Endothelial cell of umbilical vein (primary cell): ENCODE results near the gene MYO5B. TPM values are rescaled to one million over a fixed set of nuclear protein-coding genes. Genes with fewer than 3 reads are reported as not detected.

Experiments used
- BruUV-seq: library from RNA; stranded (reverse); fragments of 400-500 nt; replicated peaks from 2 replicates; lab custom pipeline; 2021; lab: Mats Ljungman, UMichigan
- CTCF ChIA-PET: fragments of 300-600, 350-600 bp; sonication (Branson Sonifier 250); formaldehyde crosslinking; loops from one replicate; lab custom pipeline; 2021; ENCODE audit warnings: antibody characterized with exemption, inconsistent platforms; lab: Charles Lee
- POLR2A ChIA-PET: fragments of 300-600, 350-600 bp; sonication (Branson Sonifier 250); formaldehyde crosslinking; loops from one replicate; lab custom pipeline; 2021; ENCODE audit warnings: antibody characterized with exemption, inconsistent platforms; lab: Charles Lee
- DNase-seq: peaks from one replicate; pipeline ENCODE4 v3.0.0-alpha.2; 2011; ENCODE audit warnings: low read depth, low spot score
- FAIRE-seq: peaks from 2 replicates; lab custom pipeline; 2011; peaks lifted over from hg19 to GRCh38; lab: Jason Lieb, UNC
- H2AFZ ChIP-seq: 2 replicates; pipeline ENCODE4 v1.6.0; 2012; ENCODE audit warnings: low read depth, low read length, control low read depth, inconsistent platforms
- H3K27ac ChIP-seq: 2 replicates; pipeline ENCODE4 v1.5.1; 2011; ENCODE audit warnings: low read depth, mild to moderate bottlenecking, control low read depth, low read length, moderate library complexity; ENCODE audit not compliant: insufficient read depth
- H3K27me3 ChIP-seq, 2 experiments: 2 replicates each; pipeline versions ENCODE4 v1.6.0 to v1.6.1; 2011; ENCODE audit warnings: low read length in 2 of 2, mixed read lengths in 1 of 2; ENCODE audit not compliant: control insufficient read depth in 2 of 2, insufficient read depth in 2 of 2
- H3K36me3 ChIP-seq, 2 experiments: 2 replicates in 1 of 2; 3 replicates in 1 of 2; pipeline ENCODE4 v1.5.1; 2011; ENCODE audit warnings: low read length in 2 of 2, mild to moderate bottlenecking in 1 of 2, moderate library complexity in 1 of 2; ENCODE audit not compliant: control insufficient read depth in 2 of 2, insufficient read depth in 2 of 2; ENCODE audit errors: extremely low read depth in 1 of 2
- H3K4me1 ChIP-seq: 3 replicates; pipeline ENCODE4 v1.5.1; 2011; ENCODE audit warnings: mild to moderate bottlenecking, low read length; ENCODE audit not compliant: control insufficient read depth, insufficient read depth; ENCODE audit errors: extremely low read depth
- H3K4me2 ChIP-seq: 2 replicates; pipeline ENCODE4 v1.6.1; 2011; ENCODE audit warnings: low read length, control low read depth, mixed read lengths; ENCODE audit not compliant: insufficient read depth
- H3K4me3 ChIP-seq, 3 experiments: fragments of 200-600 bp in 1 of 3; sonication (generic), shearing (Covaris generic) in 1 of 3; replicated peaks in 1 of 3; 2 replicates each; pipeline ENCODE4 v1.5.1; 2011 to 2016; ENCODE audit warnings: control low read depth in 3 of 3, low read length in 3 of 3, mild to moderate bottlenecking in 2 of 3, inconsistent platforms in 1 of 3, low read depth in 1 of 3, moderate library complexity in 1 of 3; ENCODE audit not compliant: insufficient read depth in 1 of 3
- H3K79me2 ChIP-seq: 2 replicates; pipeline ENCODE4 v1.6.0; 2012; ENCODE audit warnings: low read length, inconsistent platforms; ENCODE audit not compliant: control insufficient read depth, insufficient read depth
- H3K9ac ChIP-seq: replicated peaks from 2 replicates; pipeline ENCODE3; 2011; ENCODE audit warnings: low read length, control low read depth; ENCODE audit not compliant: insufficient read depth; ENCODE audit errors: extremely low read depth
- H3K9me1 ChIP-seq: replicated peaks from 3 replicates; pipeline ENCODE4 v1.6.0; 2011; ENCODE audit warnings: mild to moderate bottlenecking, low read length; ENCODE audit not compliant: control insufficient read depth, insufficient read depth; ENCODE audit errors: extremely low read depth
- H3K9me3 ChIP-seq: replicated peaks from 2 replicates; pipeline ENCODE4 v1.5.1; 2012; ENCODE audit warnings: low read length, inconsistent platforms; ENCODE audit not compliant: control insufficient read depth, insufficient read depth
- H4K20me1 ChIP-seq: replicated peaks from 2 replicates; pipeline ENCODE3; 2011; ENCODE audit warnings: mild to moderate bottlenecking, low read length; ENCODE audit not compliant: control insufficient read depth, insufficient read depth; ENCODE audit errors: extremely low read depth
- EZH2 ChIP-seq: IDR thresholded peaks from 2 replicates; pipeline ENCODE4 v1.6.1; 2012; ENCODE audit warnings: borderline replicate concordance, low read depth, mild to moderate bottlenecking, moderate library complexity, low read length, inconsistent platforms; ENCODE audit not compliant: severe bottlenecking
- FOS ChIP-seq: IDR thresholded peaks from 2 replicates; pipeline ENCODE4 v1.6.1; 2011; ENCODE audit warnings: mild to moderate bottlenecking, low read length, moderate library complexity, borderline replicate concordance; ENCODE audit not compliant: insufficient read depth
- GATA2 ChIP-seq: IDR thresholded peaks from 2 replicates; pipeline ENCODE4 v1.7.0; 2011; ENCODE audit warnings: low read depth, mild to moderate bottlenecking, moderate library complexity, mixed read lengths, low read length; ENCODE audit not compliant: insufficient read length, insufficient read depth
- JUN ChIP-seq: IDR thresholded peaks from 2 replicates; pipeline ENCODE4 v1.6.1; 2011; ENCODE audit warnings: borderline replicate concordance, low read depth; ENCODE audit not compliant: insufficient read length, insufficient read depth
- MYC ChIP-seq: IDR thresholded peaks from one replicate; pipeline ENCODE4 v1.6.1; 2011; ENCODE audit warnings: mild to moderate bottlenecking, low read depth, low read length
- POLR2A ChIP-seq: IDR thresholded peaks from 2 replicates; pipeline ENCODE4 v1.6.1; 2012; ENCODE audit warnings: low read depth, mild to moderate bottlenecking, control low read depth, low read length
- POLR2AphosphoS5 ChIP-seq: IDR thresholded peaks from 2 replicates; pipeline ENCODE4 v1.6.1; 2012; ENCODE audit warnings: low read depth, mild to moderate bottlenecking, control low read depth, low read length, moderate library complexity; ENCODE audit not compliant: insufficient read depth
- dilution Hi-C: fragments of 300-500 bp; cut with MboI; formaldehyde crosslinking; loops from one replicate; pipeline ENCODE4 v1.15.0; 2019; ENCODE audit warnings: low sequenced_read_pairs; ENCODE audit not compliant: extremely low pct_ligation_motif_present
- intact Hi-C: fragments of 100-400 bp; cut with micrococcal nuclease; formaldehyde crosslinking; loops from one replicate; pipeline ENCODE4 v1.10.0; 2022
- polyA plus RNA-seq, 4 experiments: library from polyadenylated mRNA; depleted of rRNA in 3 of 4; stranded (reverse) in 3 of 4; unstranded in 1 of 4; fragments of >200 nt; gene quantifications; 2 replicates each; pipeline versions ENCODE4 v1.2.1 to v1.2.3, GENCODE V29; 2011 to 2012; ENCODE audit warnings: missing spikeins in 1 of 4
- total RNA-seq: library from RNA; stranded (reverse); gene quantifications from 2 replicates; pipeline ENCODE4 v1.2.3, GENCODE V29; 2021
- TF ChIP-seq, protein P1 (sequence below): IDR thresholded peaks from 2 replicates; pipeline ENCODE4 v1.6.1; 2011; ENCODE audit not compliant: insufficient read depth, insufficient read length
- TF ChIP-seq, protein P2 (sequence below), 2 donors: IDR thresholded peaks; 1 replicate in 1 of 2; 2 replicates in 1 of 2; pipeline ENCODE4 v1.5.1; 2011; ENCODE audit warnings: low read length in 2 of 2, mild to moderate bottlenecking in 2 of 2, moderate library complexity in 2 of 2, control low read depth in 1 of 2, inconsistent platforms in 1 of 2, low read depth in 1 of 2; ENCODE audit not compliant: insufficient read depth in 1 of 2; ENCODE audit errors: extremely low read depth in 1 of 2

The MYO5B gene
- total and polyA plus RNA-seq, 2 donors (not counting 3 experiments of a cell fraction or from before 2014, with no cell fraction given): 0.54 to 1.1 TPM

DNA sequence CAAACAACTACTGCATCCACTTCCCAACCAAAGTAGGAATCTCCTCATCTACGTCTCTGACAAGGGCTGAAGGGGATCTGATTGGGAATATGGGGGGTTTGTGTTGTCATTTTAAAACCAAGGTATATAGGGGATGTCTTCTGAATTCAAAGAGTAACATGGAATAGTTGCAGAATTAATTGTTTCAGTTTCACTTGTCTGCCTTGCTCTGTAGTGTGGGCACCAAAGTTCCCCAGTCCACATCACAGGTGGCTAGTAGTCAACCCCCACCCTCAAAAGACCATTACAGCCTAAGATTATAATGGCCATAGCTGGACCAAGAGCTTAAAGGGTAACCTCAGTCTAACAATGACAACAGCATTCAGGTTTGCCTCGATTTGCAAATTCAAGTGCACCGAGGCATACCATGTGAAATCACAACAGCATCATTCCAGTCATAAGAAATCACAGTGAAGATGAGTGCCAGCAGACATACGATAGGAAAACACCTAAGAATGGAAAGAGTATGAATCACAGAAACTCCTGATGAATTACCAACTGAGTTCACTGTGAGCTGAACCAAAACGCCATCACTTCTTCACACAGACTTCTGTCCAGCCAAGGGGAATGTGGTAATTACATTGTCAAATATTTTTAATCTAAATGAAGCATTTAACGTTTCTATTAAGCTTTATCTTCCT lies 52.4 kb downstream of the MYO5B start:
- H3K27ac ChIP-seq: no peak overlapping the region
- ChIA-PET CTCF (interaction anchor here (1.4 kb wide), 1 partner anchor 20 kb away, joined by 3 read pairs; no protein-coding TSS in a partner anchor), POLR2A (no interaction called here)

More for the DNA sequence above, 52.4 kb downstream of the MYO5B start:
- Histone ChIP-seq H3K79me2 (no peaks in the 10 kb centered on the region), H2AFZ (no peak overlapping the region), H3K27me3 (no peaks in the 10 kb centered on the region), H4K20me1 (no peaks in the 10 kb centered on the region), H3K4me1 (no peaks in the 10 kb centered on the region), H3K36me3 (no peaks in the 10 kb centered on the region), H3K4me3 (no peak overlapping the region), H3K9ac (no peak overlapping the region), H3K4me2 (no peak overlapping the region), H3K9me1 (no peaks in the 10 kb centered on the region), H3K9me3 (no peaks in the 10 kb centered on the region)
- BruUV-seq: no TSS peak
- FAIRE-seq: no peak
- dilution Hi-C loops (no loop called here), intact Hi-C loops (no loop called here)
- no peak for DNase-seq
- TF ChIP-seq, protein P1, sequence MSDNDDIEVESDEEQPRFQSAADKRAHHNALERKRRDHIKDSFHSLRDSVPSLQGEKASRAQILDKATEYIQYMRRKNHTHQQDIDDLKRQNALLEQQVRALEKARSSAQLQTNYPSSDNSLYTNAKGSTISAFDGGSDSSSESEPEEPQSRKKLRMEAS: no peak
- TF ChIP-seq FOS: no peak
- TF ChIP-seq POLR2AphosphoS5: no peak
- no peak for TF ChIP-seq POLR2A
- TF ChIP-seq, protein P2, sequence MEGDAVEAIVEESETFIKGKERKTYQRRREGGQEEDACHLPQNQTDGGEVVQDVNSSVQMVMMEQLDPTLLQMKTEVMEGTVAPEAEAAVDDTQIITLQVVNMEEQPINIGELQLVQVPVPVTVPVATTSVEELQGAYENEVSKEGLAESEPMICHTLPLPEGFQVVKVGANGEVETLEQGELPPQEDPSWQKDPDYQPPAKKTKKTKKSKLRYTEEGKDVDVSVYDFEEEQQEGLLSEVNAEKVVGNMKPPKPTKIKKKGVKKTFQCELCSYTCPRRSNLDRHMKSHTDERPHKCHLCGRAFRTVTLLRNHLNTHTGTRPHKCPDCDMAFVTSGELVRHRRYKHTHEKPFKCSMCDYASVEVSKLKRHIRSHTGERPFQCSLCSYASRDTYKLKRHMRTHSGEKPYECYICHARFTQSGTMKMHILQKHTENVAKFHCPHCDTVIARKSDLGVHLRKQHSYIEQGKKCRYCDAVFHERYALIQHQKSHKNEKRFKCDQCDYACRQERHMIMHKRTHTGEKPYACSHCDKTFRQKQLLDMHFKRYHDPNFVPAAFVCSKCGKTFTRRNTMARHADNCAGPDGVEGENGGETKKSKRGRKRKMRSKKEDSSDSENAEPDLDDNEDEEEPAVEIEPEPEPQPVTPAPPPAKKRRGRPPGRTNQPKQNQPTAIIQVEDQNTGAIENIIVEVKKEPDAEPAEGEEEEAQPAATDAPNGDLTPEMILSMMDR (IDR thresholded peaks at IDR 0.05; ENCODE audit: extremely low read depth in 1 of 2, insufficient read depth in 1 of 2, low read depth in 1 of 2, low read length in 2 of 2): no peak
- TF ChIP-seq MYC: no peak
- TF ChIP-seq JUN: no peak
- TF ChIP-seq EZH2: no peak
- TF ChIP-seq GATA2: no peak
